ENCODE data around the gene KNSTRN.

Gene KNSTRN

DNA sequence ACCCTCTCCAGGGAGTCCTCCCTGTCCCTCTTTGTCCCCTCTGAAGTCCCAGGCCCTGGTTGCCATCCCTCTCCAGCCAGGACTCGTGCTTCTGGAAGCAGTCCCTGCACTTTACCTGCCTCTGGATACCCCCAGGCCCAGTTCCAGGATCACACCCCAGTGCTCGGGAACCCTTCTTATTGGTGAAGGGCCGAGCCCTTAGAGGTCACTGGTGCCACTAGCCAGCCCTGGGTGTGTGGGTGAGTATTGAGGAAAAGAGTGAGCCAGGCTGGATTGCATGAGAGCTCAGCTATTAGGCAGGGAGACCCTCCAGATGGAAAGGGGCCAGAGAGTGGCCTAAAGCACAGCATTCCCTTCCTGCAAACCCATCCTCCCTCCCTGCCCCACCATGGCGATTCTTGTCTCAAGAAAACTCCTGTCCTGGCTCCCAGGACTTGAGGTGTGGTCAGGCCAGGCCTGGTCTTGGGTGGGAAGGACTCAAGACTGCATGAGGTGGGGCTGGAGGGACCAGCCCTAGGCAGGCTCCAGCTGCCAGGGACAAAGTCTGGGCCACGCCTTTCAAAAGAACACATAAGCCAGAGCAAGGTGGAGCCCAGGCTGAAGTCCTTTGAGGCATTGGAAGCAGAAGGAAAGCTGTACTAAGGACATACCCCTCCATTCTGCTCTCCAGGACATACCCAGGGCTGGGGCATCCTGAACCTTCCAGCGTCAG lies 36.5 kb upstream of the KNSTRN start:
- no peak for DNase-seq (ENCODE audit: low spot score)
- in situ Hi-C loops (cut with MboI; ENCODE audit: low pct_unique_long_range_greater_than_20kb, low sequenced_read_pairs, unreplicated experiment) = no loop called here
- TF ChIP-seq, protein P1, sequence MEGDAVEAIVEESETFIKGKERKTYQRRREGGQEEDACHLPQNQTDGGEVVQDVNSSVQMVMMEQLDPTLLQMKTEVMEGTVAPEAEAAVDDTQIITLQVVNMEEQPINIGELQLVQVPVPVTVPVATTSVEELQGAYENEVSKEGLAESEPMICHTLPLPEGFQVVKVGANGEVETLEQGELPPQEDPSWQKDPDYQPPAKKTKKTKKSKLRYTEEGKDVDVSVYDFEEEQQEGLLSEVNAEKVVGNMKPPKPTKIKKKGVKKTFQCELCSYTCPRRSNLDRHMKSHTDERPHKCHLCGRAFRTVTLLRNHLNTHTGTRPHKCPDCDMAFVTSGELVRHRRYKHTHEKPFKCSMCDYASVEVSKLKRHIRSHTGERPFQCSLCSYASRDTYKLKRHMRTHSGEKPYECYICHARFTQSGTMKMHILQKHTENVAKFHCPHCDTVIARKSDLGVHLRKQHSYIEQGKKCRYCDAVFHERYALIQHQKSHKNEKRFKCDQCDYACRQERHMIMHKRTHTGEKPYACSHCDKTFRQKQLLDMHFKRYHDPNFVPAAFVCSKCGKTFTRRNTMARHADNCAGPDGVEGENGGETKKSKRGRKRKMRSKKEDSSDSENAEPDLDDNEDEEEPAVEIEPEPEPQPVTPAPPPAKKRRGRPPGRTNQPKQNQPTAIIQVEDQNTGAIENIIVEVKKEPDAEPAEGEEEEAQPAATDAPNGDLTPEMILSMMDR (IDR thresholded peaks at IDR 0.05; ENCODE audit: extremely low read depth, insufficient read depth, missing control alignments) = no peak

DNA sequence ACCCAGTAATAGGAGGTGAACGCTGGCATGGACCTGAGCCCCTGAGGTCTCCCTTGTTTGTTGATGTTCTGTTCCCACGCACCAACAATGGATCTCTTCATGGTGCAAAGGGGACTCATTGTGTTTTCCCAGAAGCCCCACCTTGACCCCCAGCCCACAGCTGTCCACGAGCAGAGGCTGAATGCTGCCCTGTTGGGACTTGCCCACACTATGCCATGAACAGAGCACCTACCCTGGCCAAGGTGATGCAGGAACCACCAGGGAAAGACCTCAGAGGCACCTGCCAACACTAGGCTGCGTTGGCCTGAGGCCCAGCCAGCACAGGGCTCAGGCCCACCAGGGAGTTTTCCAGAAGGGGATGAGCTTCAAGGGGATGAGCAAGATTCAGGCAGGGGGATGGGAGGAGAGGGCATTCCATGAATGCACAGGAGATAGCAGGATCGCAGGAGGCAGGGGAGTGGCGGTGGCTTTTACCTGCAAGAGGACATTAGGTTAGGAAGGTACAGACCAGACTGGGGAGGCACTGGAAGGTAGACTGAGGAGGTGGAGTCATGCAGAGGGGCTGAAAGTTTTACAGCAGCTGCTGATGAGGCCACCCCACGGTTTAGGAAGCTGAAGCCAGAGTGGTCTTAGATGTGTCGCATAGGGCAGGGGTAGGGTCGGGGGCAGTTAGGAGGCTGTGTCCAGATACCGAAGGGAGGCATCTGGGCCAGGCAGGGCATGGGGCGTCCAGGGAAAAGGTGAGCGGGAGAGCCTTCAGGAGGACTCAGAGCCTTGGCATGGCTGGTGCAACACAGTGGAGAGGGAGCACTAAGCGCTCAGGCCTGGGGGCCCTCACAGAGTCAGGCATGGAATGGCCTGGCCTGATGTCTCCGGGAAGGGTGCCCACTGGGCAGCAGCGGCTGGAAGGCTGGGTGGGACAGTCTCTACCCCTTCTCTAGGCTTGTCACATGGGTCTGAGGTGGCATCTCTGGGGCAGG lies 35.7 kb upstream of the KNSTRN start:
- in situ Hi-C loops (cut with MboI; ENCODE audit: low pct_unique_long_range_greater_than_20kb, low sequenced_read_pairs, unreplicated experiment) = no loop called here
- DNase-seq (ENCODE audit: low spot score) = no peak
- TF ChIP-seq, protein P1 (IDR thresholded peaks at IDR 0.05; ENCODE audit: extremely low read depth, insufficient read depth, missing control alignments) = no peak

DNA sequence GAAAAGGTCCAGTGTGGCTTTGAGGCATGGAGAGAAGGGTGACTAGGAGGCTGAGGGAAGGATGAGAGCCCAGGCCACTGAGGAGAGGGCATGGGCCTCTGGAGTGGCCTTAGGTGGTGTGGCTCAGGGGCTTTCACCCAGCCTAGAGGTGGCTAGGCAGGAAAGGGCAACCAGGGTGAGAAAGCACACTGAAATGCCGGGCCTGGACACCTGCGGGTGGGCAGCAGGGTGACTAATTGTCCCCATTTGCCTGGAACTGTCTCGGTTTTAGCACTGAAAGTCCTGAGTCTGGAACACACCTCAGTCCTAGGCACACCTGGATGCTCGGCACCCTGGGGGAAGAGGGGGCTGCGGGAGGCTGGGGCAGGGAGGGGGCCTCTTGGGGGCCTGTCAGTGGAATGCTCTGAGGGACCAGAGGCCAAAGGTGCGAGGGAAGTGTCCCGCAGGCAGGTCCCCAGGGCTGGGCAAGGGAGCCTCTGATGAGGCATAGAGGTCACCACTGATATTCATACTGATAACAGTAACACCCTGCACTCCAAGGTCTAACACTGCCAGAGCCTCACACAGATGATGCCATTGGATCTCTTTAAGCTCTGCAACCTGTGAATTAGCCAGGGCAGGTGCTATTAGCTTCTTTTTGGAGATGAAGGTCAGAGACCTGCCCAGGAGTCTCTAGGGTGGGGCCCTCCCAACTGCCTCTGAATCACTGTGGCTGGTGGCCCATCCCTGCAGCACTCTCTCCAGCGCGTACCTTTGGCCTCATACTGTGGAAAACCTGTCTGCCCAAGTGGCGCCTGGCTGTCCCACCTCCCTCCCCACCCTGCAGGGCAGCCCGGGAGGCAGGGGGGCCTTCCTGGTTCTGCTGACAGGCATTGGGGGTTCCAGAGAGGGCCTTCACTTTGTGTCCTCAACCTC lies 34.7 kb upstream of the KNSTRN start:
- TF ChIP-seq, protein P1 (IDR thresholded peaks at IDR 0.05; ENCODE audit: extremely low read depth, insufficient read depth, missing control alignments) = no peak
- no peak for DNase-seq (ENCODE audit: low spot score)
- in situ Hi-C loops (cut with MboI; ENCODE audit: low pct_unique_long_range_greater_than_20kb, low sequenced_read_pairs, unreplicated experiment) = no loop called here

DNA sequence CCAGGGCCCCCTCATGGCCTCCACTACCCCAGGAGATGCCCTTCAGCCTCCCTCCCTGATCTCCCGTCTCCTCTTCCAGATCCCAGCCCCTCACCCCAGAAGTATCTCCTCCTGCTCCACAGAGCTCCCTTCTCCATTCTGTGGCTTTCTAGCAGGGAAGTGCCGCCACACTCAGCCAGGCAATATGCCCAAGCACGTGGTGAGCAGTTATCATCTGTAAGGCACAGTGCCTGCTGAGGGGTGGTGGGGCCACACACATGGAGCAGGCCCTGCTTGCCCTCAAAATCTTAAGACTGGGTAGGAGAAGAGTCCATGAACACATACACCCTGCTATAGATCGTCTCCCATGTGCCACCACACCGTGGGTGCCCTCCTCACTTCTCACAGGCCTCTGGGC lies 34.0 kb upstream of the KNSTRN start:
- in situ Hi-C loops (cut with MboI; ENCODE audit: low pct_unique_long_range_greater_than_20kb, low sequenced_read_pairs, unreplicated experiment) = no loop called here
- TF ChIP-seq, protein P1 (IDR thresholded peaks at IDR 0.05; ENCODE audit: extremely low read depth, insufficient read depth, missing control alignments) = no peak

DNA sequence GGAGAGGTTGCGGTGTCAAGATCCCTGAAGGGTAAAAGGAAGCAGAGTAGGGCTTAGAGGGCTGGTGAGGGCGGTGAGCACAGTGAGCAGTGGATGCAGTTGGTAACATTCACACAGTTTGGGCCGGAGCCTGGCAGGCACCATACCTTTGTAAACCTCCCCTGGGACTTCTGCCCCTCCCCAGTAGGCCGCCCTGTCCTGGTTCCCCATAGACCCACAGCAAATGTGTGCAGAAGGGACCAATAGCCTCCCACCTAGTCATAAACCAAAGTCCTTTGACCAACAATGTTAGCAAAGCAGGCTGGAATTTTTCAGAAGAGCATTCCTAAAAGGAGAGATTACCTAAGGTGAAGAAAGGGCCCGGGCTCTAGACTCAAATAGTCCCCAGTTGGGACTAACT lies 33.4 kb upstream of the KNSTRN start:
- in situ Hi-C loops (cut with MboI; ENCODE audit: low pct_unique_long_range_greater_than_20kb, low sequenced_read_pairs, unreplicated experiment) = no loop called here
- no peak for DNase-seq (ENCODE audit: low spot score)
- TF ChIP-seq, protein P1 (IDR thresholded peaks at IDR 0.05; ENCODE audit: extremely low read depth, insufficient read depth, missing control alignments) = no peak

More for the DNA sequence above, 34.0 kb upstream of the KNSTRN start:
- no peak for DNase-seq (ENCODE audit: low spot score)
